Esophagus squamous epithelium (tissue), 4 donors: ENCODE measurements around the gene CTNND2.

Experiments
- POLR2A ChIP-seq, 4 donors: fragments of 450-650 bp; IDR thresholded peaks; one replicate each; pipeline ENCODE4 v1.6.1; 2017; ENCODE audit warnings: antibody characterized with exemption in 4 of 4, mild to moderate bottlenecking in 4 of 4, moderate library complexity in 3 of 4
- TF ChIP-seq, protein P1 (sequence below), 6 experiments: fragments of 450-650 bp in 4 of 6; fragments of 200-600 bp in 2 of 6; sonication (generic) in 2 of 6; IDR thresholded peaks; one replicate each; pipeline ENCODE4 v1.5.1; 2016 to 2019; ENCODE audit warnings: antibody characterized with exemption in 6 of 6, mild to moderate bottlenecking in 4 of 6, moderate library complexity in 4 of 6

DNA sequence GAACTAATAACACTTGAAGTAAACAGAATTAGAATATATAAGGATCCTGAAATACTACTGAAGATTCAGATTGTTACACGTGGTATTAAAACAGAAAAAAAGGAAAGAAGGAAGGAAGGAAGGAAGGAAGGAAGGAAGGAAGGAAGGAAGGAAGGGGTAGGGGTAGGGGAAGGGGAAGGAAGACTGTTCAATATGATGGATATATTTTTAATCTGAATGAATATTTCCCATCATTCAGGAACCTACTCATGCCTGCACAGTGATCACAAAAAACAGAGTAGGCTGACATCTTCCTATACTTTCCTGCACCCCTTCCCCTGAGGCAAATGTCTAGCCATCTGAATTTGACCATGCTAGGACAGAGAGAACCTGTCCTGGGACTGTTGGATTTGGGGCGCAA is 133.9 kb downstream of the CTNND2 start:
- TF ChIP-seq, protein P1, sequence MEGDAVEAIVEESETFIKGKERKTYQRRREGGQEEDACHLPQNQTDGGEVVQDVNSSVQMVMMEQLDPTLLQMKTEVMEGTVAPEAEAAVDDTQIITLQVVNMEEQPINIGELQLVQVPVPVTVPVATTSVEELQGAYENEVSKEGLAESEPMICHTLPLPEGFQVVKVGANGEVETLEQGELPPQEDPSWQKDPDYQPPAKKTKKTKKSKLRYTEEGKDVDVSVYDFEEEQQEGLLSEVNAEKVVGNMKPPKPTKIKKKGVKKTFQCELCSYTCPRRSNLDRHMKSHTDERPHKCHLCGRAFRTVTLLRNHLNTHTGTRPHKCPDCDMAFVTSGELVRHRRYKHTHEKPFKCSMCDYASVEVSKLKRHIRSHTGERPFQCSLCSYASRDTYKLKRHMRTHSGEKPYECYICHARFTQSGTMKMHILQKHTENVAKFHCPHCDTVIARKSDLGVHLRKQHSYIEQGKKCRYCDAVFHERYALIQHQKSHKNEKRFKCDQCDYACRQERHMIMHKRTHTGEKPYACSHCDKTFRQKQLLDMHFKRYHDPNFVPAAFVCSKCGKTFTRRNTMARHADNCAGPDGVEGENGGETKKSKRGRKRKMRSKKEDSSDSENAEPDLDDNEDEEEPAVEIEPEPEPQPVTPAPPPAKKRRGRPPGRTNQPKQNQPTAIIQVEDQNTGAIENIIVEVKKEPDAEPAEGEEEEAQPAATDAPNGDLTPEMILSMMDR (IDR thresholded peaks at IDR 0.05): no peak
- TF ChIP-seq POLR2A (IDR thresholded peaks at IDR 0.05): no peak
